Stimulated activated CD8-positive, alpha-beta memory T cell treated with anti-CD3 and anti-CD28 coated beads, Interleukin-12 subunit alpha, Interleukin-12 subunit beta, amount 100 ng/mL, for 1 hour (primary cell): ENCODE data around the gene SOCS1.

Experiments used
- DNase-seq: peaks from one replicate; pipeline ENCODE4 v3.0.0-alpha.2; 2020; ENCODE audit warnings: low read depth

The SOCS1 gene

GRCh38 chr16:11260596-11260966 lies 4.6 kb upstream of the SOCS1 start:
- DNase-seq = no peak

GRCh38 chr16:11259655-11260595 lies 3.9 kb upstream of the SOCS1 start:
- no peak for DNase-seq

GRCh38 chr16:11258553-11259492 lies 2.8 kb upstream of the SOCS1 start:
- DNase-seq = no peak

GRCh38 chr16:11257131-11257938 lies 1.3 kb upstream of the SOCS1 start:
- DNase-seq = peak; percentile 36

- DNase-seq = no peak
Observed at GRCh38 chr16:11256661-11257130, 692 bp upstream of the SOCS1 start.

- DNase-seq = peak; percentile 44
Observed at GRCh38 chr16:11254913-11255736, 879 bp downstream of the SOCS1 start.

GRCh38 chr16:11253995-11254912 lies 1.8 kb downstream of the SOCS1 start:
- no peak for DNase-seq

GRCh38 chr16:11253009-11253994 lies 2.7 kb downstream of the SOCS1 start:
- DNase-seq = no peak

GRCh38 chr16:11252482-11252931 lies 3.5 kb downstream of the SOCS1 start:
- DNase-seq = no peak

- DNase-seq = peak; percentile 71
Observed at GRCh38 chr16:11251525-11252481, 4.2 kb downstream of the SOCS1 start.

- DNase-seq = no peak
Observed at GRCh38 chr16:11250786-11251524, 5.0 kb downstream of the SOCS1 start.

- DNase-seq = no peak
Observed at GRCh38 chr16:11250091-11250785, 5.8 kb downstream of the SOCS1 start.

GRCh38 chr16:11249233-11250061 lies 6.6 kb downstream of the SOCS1 start:
- DNase-seq = no peak

GRCh38 chr16:11248133-11248532 lies 7.9 kb downstream of the SOCS1 start:
- no peak for DNase-seq

GRCh38 chr16:11245988-11246387 lies 10.0 kb downstream of the SOCS1 start:
- DNase-seq = no peak
